NCI-H748 (cell line): ENCODE measurements around the gene HTR4.

Experiments used
- DNase-seq: peaks from one replicate; lab custom pipeline; 2025; ENCODE audit not compliant: unreplicated experiment; lab: John Stamatoyannopoulos, UW

Gene HTR4

DNA sequence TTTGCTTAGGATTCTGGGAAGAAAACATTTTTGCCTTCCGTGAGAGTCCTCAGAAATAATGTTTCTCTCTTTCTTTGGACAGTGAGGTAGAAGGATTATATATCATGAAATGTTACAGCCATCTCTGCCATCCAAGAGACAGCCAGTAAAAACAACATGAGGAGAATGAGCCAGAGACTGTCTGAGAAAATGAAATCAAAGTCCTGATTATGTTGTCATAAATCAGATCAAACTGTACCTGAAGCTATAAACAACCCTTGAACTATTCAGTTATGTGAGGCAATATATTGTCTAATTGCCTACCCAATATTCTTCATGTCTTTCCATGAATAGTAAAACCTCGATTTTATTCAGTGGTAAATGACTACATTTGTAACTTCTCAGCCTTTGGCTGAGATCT lies 9.2 kb upstream of the HTR4 start:
- no peak for DNase-seq

DNA sequence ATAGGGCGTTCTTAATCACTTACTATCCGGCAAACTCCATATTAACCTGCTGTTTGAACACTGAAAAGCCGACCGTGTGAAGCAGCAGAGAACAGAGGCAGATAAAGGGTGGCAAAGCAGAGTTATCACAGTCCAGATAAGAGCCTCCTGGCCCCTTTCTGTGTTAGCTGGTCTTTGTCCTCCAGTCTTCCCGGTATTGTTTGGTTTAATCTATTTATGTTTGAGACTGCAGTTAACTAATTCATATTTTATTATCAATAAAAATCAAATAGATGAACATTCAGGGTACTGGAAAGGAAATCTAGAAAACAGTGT lies 6.0 kb upstream of the HTR4 start:
- DNase-seq: no peak

DNA sequence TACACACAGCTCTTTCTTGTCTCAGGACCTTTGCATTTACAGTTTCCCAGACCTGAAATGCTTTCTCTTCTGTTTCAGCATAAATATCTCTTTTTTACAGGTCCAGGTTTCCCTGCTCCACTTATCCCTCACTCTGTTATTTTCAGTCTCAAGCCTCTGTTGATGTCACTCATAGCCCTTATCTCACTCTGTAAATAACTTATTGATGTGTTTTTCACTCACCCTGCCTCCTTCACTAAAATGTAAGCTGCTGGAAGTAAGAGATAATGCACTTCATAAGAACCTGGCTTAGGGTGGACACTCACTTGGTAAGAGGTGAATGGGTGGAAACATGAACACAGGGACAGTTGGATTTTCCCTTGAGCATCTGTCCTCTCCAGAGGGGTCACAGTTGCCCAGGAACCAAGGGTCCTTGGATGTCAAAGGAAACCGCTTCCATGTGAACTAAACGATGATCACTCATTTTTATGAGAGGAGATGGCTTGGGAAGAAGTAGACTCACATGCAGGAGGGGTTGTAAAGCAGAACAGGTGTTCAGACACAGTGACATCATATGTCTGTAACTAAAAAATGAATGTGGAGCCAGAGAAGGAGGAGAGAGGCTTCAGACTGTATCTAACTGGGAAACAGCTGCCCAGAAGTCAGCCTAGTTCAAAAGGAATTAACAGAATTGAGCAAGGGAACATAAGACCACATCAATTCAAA lies 5.5 kb upstream of the HTR4 start:
- DNase-seq: no peak

DNA sequence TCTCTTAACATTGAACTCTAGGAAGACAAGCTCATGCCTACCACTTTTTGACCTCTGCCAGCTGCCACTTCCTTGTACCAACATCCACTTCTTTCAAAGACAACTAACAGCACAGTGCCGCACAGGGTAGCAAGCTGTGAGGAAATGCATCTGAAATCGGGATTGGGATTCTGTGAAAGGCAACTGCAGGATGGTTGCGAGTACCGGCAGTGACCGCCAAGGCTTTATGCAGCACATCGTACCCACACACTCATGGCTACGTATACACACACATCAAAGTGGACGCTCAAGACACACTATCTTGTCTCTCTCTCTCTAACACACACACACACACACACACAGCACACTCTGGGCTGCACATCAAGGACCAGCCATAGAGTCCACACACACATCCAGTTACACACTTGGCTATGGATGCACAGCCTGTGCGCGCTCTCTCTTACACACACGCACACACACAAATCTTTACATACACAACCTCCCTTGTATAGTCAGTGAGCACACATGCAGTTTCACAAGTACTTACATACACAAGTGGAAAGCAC lies 964 bp downstream of the HTR4 start:
- no peak for DNase-seq

DNA sequence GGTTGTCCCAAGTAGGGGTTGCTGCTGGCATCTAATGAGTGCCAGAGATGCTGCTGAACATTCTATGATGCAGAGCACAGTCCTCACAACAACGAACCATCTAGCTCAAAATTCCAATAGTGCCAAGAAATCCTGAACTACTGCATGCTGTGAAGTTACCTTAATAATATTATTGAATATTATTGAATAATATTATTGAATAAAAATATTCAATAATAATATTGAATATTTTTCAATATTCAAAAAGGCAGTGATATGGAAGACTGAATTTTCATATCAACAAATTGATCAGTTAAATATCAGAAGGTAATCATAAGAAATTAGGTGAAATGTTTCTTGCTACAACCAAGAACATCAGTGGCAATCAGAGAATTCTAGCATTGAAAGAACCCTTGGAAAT lies 2.8 kb downstream of the HTR4 start:
- DNase-seq: no peak

DNA sequence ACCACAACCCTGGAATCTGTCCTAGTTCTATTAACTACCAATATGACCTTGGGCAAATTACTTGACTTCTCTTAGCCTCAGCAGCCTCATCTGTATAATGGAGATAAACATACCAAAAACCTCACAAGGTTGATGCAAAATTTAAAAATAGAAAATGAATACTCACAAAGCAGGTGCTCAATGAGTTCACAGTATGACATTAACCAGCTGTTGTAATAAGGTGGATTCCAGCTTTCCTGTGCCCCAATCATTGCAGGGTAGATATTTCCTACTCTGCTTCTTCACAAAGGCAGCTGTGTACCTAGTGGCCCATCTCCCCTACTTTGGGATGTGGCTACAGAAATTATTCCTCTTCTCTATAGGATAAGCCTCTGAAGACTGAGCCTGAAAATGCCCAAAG lies 8.8 kb downstream of the HTR4 start:
- DNase-seq: no peak

DNA sequence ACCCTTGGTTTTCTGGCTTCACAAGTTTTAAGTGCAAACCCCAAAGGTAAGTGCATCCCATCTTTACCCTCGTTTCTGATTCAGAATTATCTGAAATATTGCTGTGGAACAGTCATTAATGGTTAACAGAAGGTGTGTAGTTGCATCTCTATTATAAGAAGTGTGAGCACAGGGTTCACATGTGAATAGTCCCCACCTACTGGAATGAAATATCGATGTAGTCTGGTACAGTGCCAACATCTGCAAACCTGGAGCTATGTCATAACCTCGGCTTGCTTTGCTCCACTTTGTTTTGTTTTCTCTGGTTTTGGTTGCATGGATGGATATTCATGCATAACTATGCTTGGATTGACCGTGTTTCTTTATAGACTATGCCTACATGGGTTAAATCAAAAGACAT lies 12.6 kb downstream of the HTR4 start:
- DNase-seq: no peak

DNA sequence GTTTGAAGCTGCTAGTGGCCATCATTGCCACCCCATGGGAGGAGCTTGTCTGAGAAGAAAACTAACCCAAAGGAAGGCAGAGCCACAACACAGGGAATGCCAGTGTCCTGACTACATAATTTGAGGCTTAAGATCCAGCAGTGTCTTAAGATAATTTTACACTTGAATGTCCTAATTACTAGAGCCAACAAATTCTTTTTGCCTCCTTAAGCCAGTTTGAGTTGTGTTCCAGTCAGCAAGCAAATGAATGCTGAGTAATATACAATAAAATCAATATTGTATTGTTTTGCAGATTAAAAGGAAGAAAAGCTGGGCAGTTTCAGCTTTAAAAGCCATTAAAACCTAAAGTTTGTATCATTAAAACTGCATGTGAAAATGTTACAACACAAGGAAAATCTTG lies 13.9 kb downstream of the HTR4 start:
- no peak for DNase-seq

DNA sequence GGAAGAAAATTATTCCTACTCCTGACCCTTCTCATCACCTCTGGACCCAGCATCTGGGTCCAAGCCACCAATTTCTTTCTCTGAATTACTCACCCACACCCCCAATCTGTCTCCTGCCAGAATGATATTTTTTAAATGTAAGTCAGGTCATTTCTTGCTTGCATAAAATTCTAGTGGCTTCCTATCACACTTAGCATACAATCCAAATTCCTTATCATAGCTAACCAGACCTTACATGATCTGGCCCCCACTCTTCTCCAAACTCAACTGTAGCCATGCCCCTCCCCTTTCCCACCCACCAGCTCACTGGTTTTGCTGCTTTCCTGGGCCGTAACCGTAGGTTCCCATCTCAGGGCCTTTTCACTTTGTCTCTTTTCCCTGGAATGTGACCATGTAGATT lies 15.2 kb downstream of the HTR4 start:
- DNase-seq: no peak

DNA sequence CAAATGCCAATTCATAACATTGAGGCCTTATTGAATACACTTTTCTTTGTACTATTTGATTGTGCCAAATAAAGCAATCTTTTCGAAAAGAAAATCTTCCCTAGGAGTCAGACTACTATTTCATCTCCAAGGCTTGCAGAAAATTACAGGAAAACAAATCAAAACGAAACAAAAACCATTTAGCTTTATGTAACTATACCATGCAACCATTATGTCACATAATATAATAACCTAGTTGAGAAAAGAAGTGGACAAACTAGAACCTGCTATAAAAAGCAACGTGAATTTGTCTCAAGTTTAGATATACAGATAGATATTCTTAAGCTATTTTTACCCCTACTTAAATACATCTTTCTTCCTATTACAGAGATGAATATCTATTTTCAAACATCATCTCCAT lies 18.0 kb downstream of the HTR4 start:
- DNase-seq: no peak

DNA sequence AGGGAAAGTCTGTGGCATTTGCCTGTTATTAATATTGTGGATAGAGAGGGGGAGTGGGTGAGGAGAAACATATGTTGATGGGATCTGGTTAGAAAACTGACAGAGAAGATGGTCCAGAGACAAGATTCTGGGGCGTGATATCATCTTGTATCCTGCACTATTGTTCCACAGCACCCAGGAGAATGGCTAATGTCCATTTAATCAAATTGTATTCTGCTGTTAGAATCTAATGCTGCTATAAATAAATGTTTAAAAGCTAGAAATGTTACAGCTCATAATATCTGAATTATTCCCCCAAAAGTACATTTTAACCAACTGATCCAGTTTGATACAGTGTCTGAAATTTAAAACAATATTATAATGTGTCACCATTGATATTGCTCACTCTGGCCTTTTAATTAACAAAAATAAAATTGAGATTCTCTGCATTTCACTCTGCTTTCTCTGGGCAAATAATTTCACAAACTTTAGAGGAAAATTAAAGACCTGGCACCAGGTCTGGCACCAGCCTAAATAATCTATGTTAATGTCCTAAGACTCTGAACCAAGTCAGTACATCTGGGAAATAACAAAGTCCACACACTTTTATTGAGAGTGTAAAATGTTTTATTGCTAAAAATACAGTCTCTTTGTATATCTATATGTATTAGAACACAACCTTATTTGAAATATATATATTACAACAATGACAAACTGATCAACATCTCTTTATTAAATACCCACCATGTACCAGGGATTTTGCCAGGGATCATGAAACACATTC lies 18.8 kb downstream of the HTR4 start:
- no peak for DNase-seq

DNA sequence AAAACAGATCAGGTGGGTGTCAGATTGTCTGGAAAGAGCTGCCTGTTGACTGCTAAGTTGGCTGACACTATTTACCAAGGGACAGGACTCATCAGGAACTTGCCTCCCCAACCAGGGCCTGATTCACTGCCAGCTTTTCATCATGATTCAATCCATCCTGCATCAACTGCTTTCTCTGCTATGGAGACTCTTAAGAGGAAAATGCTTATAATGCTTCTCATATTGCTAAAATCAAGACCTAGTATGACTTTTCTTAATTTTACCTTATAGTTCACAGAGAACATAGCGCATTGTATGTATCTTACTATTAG lies 21.3 kb downstream of the HTR4 start:
- no peak for DNase-seq

DNA sequence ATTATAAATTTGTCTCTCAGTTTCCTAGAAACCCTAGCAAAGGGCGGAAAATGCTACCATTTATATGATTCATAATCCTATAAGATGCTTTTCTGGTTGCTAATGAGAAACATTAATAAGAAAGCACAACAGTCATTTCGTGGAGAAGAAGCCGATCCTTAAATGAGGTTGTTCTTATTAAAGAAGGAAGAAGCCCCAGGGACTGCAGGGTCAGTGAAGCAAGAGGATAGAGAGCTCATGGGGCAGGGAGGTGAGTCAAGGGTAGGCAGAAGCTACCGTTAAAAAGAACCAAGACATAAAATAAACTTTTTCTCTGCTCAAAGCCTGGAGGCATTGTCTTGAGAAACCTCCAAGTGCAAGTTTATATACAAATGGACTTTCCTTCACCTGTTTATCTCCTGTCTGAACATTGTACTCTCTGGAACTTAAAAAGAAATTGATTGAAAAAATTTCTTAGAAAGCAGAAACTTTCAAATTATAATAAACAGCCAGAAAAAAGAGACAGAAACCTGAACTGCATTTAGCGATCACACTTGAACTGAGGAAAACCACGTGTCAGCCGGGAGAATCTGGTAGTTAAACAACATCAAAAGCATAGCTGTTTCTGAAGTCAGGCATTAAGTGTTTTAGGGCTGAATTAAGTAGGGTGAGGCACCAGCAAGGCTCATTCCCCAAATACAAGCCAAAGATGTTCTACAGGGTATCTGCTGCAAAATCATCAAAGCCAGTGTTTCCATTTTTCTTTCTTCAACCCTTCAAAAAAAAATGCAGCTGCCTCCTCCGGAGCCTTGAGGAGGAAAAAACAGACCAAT lies 21.9 kb downstream of the HTR4 start:
- DNase-seq: no peak

DNA sequence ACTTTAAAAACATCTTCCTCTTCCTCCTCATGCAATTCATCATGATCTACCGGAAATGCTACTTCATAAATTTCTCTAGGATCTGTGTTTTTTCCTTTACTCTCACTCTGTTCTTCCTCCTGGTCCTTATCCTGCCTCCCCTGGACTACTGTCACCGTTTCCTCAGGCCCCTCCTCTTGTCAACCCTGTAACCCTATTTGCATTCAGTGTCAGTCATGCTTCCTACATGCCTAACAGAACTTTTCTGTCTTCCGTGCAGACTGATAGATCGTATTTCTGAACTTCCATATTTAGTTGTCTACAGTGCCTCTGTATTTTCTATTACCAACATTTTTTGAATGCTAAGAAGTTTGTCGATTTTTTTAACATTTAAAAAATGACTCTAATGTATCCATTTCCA lies 27.3 kb downstream of the HTR4 start:
- no peak for DNase-seq

DNA sequence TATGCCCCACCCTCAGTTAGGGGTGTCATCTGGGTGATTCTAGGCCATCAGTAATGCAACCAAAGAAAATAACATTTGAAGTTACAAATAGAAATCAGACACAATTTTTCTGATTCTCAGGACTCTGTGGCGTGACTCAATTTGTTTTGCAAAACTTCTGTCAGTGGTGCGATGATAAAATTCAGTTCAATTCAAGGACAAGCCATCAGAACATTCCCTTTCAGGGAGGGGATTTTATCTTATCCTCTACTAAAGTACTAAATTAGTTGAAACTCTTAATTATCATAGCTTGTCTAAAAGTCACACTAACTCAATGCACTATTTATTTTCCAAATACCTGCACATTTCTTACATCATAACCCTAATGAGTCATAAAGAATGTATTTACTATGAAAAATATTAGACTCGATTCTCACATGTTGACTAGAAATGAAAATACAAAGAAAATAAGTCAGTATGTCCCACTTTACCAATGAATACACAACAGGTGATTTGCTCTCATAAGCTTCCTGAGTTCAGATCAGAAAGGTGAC lies 28.2 kb downstream of the HTR4 start:
- no peak for DNase-seq

DNA sequence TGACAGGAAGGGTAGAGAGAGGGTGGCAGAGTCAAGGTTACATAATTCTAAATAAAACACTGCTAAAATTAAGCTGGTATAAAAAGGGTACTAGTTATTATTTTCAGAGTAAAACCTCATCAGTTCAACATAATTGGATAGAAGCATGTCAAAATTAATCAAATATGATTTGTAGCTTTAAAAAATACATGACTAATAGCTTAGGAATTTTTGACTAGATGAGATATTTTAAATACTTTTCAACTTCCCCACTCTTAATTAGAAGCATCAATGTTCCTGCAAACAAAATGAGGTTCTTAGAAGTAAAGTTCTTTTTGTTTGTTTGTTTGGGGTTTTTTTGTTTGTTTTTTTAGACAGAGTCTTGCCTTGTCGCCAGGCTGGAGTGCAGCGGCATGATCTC lies 29.1 kb downstream of the HTR4 start:
- DNase-seq: no peak

DNA sequence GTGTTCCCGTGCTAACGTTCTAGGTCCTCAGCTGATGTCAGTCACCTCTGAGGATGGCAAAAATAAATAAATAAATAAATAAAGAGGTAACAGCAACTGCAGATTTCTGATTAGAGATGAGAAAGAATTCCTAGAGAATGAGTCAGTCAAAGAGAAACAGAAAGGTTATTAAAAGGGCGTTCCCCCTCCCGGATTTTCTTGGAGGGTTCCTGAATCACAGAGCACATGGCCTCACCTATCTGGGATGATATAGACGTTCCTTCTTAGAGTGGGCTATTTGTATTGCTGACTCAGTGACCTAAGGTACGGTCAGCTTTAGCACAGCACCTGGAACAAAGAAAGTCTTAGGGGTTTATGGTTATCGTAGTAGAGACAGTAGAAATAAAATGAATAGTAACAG lies 30.6 kb downstream of the HTR4 start:
- no peak for DNase-seq

DNA sequence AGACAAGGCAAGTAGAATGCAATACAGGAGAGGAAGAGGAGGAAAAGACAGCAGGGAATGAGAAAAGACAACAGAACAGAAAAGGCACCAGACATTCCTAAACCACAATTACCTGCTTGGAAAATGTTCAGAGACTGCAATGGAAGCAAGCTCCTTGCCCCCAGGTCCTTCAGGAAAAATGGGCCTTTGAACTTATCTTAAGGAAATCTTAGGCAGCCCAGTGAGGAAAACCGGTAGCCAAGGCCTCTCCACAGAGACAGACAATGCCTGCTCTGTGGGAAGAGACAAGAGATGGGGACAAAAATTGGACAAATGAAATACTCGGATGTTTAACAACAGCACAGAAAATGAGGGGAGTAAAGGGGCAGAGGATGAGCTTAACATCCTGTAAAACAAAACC lies 31.2 kb downstream of the HTR4 start:
- DNase-seq: no peak

DNA sequence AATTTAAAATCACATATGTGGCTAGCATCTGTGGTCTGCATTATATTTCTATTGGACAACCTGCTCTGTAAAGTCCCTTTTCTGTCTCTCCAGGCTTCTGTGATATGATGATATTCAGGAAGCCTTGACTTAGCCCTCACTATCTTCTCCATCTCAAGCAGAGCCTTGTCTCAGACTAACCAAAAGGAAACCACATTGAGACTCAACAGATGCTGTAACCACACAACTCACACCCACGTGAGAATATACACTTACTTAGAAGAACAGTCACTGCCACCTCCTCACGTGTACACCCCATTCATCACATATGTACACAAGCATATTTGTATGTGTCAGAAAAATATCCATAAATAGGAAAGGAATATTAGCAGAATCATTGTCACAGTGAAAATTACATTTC lies 33.6 kb downstream of the HTR4 start:
- no peak for DNase-seq

DNA sequence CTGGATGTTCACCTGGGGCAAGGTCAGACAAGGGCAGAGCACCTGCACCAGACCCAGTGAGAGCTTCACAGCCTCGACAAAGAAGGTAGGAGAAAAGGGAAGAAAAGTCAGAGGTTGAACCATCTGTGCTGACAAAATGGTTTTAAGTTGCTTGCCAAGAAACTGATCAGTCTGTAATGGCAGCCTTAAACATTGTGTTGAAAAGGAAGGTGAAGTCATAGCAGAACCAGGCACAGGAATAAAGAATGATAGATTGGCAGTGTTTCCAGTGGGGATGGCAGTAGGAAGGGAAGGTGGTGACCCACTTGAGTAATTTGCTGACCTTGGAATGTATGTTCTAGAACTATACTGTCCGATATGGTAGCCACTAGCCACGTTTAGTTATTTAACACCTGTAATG lies 34.2 kb downstream of the HTR4 start:
- no peak for DNase-seq

DNA sequence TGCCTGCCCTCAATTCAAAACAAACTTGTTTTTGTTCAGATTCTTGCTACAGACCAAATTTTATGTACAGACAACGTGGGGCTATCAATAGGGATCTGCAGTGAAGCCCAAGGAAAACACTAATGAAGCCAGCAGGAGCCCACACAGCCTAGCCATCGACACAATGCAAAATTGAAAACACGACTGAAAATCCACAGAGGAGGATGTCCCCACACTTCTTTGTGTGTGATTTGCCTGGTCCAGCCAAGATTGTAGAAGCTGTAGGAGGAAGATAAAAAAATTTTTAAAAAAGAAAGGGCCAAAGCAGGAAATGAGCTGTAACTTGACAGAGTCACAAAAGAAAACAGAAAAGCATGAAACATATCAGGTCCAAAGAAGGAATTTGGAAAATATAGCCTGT lies 34.8 kb downstream of the HTR4 start:
- DNase-seq: no peak
